ENCODE measurements around the gene SLC6A3.
"Not testable (repeated sequence)": the region's sequence is repeated elsewhere in the genome, so short reads cannot be mapped to it uniquely, and the experiment has no call there.

SLC6A3 gene

DNA sequence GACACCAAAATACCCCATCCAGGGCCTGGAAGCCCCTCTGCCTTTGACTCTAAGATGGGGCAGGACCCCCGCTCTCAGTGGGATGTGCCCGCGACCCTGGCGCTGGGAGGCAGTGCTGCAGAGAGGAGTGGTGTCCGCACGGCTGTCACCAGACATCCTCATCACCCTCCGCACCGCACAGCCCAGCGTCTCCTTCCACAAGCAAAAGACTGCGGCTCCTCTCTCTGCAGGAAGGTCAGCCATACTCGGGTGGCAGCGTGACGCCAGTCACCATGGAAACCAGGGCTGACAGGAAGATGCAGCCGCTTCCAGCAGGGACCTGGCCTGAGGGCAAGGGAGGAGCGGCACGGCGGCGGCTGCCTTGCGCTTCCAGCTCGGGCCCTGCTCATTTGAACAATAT, 17.1 kb upstream of the SLC6A3 start:
- no peak for DNase-seq

DNA sequence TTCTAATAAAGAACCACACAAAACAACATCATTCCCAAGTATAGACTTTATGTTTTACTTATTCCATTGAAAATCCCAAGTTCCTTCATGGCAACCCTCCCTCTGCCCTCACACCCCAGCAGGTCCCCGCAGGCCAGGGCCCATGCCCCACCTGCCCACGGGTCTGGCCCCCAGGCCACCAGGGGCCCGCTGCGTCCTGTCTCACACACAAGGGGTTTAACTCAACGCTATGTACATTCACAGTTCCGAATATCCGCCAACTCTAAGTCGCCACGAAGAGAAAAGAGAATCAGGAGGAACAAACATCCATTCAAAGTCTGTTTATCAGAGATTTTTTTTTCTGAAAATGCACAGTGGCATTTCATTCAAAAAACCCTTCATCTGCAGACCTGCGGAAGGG, 16.2 kb upstream of the SLC6A3 start:
- no peak for DNase-seq

DNA sequence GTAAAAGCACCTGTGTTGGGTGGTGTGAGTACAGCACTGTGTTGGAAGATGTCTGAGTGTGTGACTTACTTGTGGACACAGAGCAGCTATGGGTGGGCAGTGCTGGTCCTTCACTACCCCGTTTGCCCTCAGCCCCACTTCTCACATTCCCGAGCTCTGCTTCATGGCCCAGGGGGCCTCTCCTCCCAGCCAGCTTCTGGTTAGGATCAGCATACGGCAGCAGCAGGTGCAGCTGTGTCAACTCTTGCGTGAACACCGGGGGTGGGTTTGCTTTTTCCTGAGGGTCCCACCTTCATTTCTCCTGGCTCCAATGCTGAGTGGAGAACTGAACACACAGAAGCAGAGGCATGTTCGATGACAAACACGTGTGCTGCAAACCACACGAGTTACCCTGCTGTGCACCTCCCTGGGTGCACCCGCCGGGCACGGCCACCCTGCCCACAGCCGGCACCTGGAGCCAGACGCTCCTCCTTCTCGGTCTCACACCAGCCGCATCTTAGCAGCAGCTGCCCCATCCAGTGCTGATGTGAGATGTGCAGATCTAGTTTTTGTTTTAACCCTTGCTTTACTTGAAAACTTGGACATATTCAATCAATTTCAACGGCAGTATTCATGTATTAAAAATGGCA, 14.9 kb upstream of the SLC6A3 start:
- DNase-seq: peak; percentile 23

DNA sequence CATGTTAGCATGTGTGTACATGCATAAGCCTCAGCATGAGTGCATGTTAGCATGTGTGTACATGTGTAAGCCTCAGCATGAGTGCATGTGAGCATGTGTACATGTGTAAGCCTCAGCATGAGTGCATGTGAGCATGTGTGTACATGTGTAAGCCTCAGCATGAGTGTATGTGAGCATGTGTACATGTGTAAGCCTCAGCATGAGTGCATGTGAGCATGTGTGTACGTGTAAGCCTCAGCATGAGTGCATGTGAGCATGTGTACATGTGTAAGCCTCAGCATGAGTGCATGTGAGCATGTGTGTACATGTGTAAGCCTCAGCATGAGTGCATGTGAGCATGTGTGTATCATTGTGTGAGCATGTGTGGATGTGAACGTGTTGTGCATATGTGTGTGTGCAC, 14.2 kb upstream of the SLC6A3 start:
- not testable (repeated sequence) for DNase-seq

DNA sequence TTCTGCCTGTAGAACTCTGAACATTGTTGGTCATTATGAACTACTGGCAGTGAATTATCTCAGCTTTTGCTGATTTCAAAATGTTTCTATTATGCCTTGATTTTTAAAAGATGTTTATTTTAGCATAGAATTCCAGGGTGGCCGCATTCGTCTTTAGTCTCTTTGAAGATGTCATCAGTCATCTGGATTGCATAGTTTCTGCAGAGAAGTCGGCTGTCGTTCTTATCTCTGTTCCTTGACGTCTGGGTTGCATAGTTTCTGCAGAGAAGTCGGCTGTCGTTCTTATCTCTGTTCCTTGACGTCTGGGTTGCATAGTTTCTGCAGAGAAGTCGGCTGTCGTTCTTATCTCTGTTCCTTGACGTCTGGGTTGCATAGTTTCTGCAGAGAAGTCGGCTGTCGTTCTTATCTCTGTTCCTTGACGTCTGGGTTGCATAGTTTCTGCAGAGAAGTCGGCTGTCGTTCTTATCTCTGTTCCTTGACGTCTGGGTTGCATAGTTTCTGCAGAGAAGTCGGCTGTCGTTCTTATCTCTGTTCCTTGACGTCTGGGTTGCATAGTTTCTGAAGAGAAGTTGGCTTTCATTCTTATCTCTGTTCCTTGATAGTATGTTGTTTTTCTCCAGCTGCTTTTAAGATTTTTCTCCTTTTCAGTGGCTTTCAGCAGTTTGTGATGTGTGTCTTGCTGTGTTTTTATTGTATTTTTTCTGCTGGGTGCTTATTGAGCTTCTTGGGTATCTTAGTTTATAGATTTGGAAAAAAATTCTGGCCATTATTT, 11.1 kb upstream of the SLC6A3 start:
- not testable (repeated sequence) for DNase-seq

DNA sequence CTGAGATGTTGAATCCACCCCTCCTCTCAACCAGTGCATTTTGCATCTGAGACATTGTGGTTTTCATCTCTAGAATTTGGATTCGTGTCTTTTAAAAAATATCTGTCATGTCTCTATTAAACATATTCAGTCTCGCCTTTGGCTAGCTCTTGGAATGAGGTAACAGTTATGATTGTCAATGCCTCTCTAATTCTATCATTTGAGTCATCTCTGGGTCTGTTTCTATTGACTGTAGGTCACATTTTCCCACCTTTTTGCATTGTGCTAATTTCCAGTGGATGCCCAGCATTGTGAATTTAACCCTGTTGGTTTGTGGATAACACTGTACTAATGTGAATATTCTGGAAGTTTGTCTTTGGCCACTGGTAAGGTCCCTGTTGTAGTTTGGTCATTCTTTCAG, 8.4 kb upstream of the SLC6A3 start:
- DNase-seq: no peak

DNA sequence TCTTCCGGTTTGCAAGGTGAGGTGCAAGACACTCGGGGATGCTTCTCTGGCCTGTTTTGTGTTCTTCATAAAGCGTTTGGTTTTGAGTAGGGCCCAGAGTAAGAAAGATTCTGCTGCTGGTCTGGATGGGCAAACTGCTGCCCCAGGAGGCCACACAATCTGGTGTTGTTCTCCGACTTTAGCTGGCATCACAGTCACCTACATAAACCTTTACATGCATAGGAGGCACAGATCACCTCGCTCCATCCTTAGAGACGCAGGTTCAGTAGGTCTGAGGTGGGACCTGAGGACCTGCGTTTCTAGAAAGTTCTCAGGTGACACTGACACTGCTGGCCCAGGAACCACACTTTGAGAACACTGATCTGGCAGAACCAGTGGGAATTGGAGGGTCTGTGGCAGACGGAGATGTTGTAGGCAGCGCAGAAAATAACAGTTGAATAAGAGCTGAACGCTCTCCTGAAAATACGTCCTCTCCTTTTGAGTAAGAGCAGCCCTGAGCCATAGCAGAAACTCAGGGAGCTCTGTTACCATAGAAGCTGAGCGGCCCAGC, 3.9 kb upstream of the SLC6A3 start:
- no peak for DNase-seq

DNA sequence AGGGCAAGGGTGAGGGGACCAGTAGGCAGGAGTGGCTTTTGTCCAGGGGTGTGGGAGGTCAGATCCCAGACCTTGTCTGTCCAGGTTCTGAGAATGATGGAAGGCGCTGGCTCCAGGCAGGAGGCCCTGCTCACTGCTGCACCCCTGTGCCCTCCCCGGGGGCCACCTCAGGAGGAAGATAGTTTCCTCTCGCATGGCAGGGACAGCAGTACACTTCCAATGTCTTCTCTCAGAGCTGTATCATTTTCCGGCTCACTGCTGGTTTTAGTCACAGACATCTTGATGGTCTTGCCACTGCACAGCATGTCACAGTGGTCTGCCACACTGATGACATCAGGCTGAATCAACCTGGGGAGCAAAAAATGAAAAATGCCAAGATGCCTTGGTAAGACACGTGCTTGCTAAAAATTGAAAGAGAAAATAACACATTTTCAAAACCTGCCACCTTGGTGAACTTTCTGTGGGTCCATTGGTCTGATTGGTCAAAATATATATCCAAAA, 3.3 kb upstream of the SLC6A3 start:
- DNase-seq: no peak

DNA sequence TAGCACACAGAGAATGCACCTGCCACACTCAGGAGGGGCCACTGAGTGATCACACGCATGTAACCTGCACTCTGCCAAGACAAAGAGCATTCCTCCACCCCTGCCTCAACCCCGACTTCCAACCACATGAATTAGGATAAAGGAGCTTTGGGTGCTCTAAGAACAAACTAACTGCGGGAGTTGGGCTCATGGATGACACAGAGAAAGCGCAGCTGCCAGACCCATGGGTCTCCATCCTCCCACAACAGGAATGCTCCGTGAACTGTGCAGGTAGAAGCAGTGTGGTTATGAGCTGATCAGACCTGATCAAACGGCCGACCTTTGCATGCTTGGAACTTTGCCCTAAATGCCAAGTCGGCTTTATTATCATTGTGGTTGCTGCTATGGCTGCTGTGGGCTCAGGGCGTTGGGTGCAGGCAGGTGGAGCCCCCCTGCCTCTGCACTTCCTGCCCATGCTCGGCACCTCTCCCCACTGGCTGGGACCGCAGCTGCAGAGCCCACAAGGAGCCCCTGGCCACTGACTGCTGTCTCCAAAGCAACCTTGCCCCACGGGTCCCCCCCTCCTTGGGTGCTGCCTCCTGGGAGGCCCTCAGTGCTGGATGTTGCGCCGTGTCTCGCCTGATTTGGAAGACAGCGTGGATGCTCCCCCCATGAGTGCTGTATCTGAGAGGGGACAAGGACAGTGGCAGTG, 2.6 kb upstream of the SLC6A3 start:
- no peak for DNase-seq

DNA sequence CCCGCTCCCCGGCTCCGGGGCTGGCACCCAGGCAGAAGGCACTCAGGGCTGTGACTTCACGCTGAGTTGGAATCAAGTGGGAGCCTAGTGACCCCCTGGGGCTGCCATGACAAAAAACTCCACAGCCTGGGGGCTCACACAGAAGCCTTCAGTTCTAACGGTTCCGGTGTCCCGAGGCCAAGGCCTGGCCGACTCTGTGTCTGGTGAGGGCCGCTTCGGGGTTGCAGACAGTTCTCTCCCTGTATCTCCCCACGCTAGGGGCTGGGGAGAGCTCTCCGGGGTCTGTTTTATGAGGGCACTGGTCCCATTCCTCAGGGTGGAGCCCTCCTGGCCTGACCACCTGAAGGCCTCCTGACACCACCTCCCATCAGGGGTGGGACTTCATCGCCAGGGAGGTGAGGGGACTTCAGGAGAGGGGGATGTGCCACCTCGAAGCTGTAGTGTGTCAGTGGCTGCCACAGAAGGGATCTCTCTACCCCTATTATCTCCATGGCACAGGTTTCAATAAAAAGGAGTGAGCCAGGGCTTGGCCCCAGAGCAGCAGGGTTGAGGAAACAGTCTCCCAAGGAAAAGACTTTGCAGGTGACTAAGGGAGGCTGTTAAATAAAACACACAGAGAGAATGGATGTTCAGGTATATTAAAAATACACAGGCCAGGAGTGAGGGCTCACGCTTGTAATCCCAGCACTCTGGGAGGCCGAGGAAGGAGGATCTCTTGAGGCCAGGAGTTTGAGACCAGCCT, 1.5 kb upstream of the SLC6A3 start:
- no peak for DNase-seq

DNA sequence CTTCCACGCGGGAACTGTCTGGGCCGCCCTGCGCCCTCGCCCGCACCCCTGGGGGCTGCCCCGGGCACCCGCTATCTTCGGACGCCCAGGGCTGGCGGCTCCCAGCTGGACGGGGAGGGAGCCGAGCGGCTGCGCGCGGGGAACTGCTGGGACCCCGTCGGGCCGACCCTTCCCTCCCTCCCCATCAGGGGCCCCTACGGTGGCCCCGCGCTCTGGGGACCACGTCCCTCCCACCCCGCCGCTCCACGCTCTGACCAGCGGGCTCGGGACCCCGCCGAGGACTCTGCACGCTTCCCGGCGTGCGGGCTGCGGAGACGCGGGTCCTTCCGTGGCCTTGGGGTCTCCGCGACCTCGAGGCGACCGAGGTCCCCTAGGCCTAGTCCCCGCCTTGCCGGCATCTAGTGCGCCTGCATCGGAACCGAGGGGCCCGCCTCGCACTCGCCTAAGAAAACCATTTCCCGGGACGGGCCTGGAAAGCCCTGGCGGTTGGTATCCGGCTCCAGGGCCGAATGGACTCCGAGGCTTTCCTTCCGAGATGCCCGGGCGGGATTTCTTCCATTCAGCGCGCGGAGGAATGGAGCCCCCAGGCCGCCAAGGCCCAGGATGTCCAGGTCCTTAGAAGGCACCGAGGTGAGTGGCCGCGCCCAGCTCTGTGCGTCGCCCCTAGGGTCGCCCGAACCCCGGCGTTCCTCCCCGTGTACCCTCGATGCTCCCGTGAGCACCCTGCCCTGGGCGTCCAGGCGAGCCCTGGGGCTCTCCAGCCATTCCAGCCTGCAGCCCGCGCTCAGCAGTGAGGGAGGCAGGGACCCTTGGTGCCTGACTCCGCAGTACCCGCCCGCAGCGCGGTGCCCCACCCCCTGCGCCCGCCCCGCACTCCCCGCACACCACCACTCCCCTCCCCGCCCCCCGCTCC, 705 bp upstream of the SLC6A3 start:
- no peak for DNase-seq

DNA sequence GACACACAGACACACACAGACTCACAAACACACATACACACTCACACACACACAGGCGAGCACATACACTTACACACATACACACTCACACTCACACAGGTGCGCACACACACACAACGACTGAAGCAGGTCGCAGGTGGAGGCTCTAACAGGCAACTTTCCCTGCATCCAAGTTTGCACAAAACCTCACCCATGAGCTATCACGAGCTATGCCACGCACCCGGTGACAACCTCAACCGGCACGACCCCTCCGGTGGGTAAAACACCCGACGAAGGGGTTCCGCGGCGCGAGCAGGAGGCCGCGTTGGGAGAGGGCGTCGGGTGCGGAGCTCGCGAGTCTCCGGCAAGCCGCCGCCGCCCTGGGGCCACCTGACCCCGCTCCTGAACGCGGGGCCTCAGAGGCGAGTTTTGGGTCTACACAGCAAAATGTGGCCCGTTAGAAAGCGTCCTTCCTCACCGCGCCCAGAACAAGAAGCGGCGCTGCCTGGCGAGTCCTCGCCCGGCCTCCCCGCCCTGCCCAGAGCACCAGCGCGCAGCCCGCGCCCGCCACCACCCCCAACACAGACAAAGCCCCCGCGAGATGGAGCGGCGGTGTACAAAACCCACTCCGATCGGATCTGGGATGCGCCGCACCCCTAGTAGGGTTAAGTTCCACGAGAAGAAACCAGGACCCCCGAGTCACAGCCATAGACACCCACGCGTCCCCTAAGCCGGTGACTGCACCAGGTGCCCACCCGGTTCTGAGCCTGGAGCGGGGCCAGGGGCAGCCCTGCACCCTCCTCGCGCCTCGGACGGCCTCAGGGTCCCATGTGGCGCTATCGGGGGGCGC, 665 bp downstream of the SLC6A3 start:
- DNase-seq: no peak

DNA sequence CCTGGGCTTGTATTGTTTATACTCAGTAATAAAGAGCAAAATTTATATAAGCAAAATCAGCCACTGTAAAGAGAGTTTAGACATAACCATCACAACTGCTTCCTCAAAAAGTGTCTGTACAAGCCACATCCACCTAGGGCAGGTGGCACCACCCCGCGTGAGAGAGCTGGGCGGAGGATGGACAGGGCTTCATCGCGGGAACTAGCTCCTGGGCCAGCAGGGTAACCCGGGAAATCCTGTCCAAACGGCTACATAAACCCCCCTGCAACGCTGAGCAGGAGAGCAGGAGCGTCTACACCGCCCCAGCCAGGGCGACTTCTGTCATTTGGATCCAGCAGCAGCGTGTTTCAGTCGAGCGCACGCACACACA, 1.3 kb downstream of the SLC6A3 start:
- no peak for DNase-seq

DNA sequence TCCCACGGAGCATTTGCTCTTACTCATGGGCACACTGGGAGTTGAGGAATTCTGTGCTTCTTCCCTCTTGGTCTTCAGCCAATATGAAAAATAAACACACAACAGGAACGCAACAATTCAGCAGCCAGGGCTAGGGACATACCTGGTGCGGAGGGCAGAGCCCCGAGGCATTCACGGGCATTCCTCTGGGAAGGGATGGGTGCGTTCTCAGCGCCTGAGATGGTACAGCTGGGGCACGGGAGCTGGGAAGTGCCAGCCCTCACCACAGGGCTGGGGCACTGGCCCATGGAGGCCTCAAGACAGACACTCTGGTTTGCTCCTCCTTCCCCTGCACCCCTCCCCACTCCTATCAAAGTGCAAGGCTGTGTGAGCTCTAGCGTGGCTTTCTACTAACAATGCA, 2.1 kb downstream of the SLC6A3 start:
- no peak for DNase-seq

DNA sequence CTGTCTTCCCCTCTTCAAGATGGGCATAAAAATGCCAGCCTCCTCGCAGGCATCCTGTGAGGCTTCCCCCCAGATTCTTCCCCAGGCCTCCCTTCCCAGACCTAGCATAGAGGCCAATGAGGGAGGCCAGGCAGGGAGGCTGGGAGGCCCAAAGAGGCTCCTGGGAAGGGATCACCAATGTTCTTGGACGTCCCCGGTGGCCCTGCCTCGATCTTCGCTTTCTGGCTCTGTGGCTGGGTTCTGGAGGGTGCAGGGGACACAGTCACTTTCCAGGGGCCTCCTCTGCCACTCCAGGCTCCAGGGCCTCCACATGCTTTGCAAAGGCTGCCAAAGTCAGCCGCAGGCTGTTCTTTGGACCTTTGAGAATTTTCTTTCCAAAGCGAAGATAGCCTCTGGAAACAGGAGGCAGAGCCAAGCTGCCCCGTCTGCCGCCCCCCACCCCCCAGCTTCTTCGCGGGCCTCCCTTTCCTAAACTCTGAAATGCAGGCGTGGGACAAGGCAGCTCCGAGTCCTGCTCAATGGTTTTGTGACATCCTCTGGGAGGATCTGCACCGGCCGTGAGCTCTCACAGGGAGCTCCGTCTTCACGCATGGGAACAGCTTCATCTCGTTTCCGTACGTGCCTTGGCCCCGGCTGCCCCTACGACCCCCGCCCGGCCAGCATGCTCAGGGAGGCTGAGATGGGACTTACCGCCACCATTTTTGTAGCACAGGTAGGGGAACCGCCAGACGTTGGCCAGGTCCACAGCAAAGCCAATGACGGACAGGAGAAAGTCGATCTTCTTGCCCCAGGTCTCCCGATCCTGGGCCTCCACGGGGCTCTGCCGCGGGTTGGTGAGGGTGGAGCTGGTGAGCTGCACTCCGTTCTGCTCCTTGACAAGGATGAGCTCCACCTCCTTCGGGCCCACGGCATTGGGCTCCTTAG, 2.8 kb downstream of the SLC6A3 start:
- no peak for DNase-seq

DNA sequence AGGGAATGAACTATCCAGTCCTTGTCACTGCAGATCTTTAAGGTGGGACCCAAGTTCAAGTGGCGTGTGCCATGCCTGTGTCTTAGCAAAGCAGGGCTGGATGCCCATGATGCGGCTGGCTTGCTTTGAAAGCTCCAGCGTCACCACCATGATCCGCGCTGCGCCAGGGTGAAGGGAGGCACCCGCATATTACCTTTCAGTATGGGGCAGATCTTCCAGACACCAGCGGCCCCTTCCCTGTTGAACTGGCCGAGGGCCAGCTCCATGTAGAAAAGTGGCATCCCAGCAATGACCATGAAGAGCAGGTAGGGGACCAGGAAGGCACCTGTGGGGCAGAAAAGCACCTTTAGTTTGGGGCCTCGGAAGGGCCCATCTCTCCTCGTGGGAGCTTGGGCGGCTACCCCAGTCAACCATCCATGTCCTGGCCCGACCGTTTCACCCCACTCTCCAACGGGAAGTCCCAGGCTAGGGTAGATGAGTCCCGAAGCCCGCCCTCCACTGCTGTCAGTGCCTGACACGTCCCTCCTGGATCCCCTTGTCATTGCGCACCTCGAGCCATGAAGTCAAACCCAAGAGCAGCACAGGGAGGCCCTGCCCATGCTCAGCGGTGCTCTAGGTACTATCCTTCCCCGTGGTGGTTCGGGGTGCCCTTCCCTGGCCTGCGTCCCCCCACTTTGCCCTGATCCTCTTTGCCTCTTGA, 3.9 kb downstream of the SLC6A3 start:
- no peak for DNase-seq

DNA sequence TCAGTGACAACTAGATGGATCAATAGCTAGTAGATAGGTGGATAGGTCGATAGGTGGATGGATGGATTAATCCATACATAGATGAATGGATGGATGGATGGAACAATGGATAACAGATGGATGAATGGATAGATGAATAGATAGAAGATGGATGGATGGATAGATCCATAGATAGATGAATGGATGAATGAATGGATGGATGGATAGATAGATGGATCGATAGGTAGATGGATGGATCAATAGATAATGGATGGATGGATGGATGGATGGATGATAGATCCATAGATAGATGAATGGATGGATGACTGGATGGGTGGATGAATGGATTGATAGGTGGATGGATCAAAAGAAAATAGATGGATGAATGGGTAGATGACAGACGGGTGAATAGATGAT, 5.1 kb downstream of the SLC6A3 start:
- no peak for DNase-seq

DNA sequence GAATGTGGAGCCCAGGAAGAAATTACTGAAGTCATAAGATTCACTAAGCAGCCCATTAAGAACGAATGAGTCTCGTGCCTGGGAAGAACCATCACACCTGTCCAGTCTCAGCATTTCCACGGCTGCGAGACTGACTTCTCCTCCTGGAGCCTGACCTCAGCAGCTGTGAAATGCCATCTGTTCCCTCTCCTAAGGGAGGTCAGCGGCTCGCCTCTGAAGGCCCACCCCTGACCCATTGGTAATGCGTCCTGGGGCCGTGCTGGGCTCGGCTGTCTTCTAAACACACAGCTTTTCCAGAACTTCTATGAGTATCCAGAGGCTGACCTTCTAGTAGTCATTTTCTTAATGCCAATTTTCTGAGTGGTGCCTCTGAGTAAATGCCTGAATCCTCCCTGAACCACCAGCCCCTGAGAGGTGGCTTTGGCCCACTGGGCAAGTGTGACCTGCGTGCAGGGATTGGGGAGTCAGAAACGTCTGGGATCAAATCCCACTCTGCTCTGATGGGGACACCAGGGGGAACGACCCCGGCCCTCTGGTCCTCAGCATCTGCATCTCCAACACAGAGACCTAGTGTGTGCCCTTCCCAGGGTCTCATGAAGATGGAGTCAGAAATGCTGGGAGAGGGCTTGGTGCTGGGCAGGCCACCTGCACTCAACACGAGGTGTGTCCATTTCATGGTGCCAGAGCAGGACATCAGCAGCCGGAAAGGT, 5.7 kb downstream of the SLC6A3 start:
- DNase-seq: no peak

DNA sequence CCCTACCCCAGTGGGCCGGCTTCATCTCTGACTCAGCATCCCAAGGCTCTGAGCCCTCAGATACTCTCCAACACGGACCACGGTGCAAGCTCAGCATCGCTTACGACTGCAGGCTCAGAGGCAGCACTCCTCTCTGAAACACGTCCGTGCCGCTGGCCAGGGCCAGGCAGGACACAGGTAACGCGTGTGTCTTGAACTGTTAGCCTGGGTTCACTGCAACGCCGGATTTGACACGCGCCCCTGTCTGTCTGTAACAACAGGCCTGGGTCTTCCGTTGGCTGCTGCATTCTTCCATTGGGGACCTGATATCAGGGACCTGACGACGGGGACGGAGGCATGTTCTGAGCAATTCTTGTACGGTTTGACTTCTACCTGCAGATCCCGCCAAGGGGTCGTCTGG, 6.4 kb downstream of the SLC6A3 start:
- DNase-seq: no peak
